Measurements from ENCODE around the gene ELMO1. TPM values are rescaled to one million over a fixed set of nuclear protein-coding genes. Genes with fewer than 3 reads are reported as not detected.

Gene ELMO1
- total RNA-seq, 2 experiments from 2014 or later = 101 TPM

- CTCF ChIA-PET = interaction anchor here (0.6 to 1.1 kb wide), 3 partner anchors 21 to 175 kb away, joined by 3 to 4 read pairs (median 3); no protein-coding TSS in a partner anchor
- Mint-ChIP-seq H3K27me3 (no peaks in the 10 kb centered on the region), H3K4me1 (no peaks in the 10 kb centered on the region), H3K9me3 (ENCODE audit: low read depth) (peaks cover 2% of the 10 kb centered on the region), H3K36me3 (peaks cover 24% of the 10 kb centered on the region), H3K4me3 (no peak overlapping the region), H3K27ac (no peak overlapping the region)
- DNase-seq = no peak
- ATAC-seq = no peak
Measured at GRCh38 chr7:37006764-37007163, 441.9 kb downstream of the ELMO1 start.

- ATAC-seq = no peak
- CTCF ChIA-PET = no interaction called here
- Mint-ChIP-seq H3K4me1 (no peaks in the 10 kb centered on the region), H3K36me3 (peaks cover 30% of the 10 kb centered on the region), H3K4me3 (no peak overlapping the region), H3K27ac (no peak overlapping the region), H3K9me3 (ENCODE audit: low read depth) (peaks cover 6% of the 10 kb centered on the region), H3K27me3 (no peaks in the 10 kb centered on the region)
- DNase-seq = no peak
Measured at GRCh38 chr7:37000511-37000910, 448.2 kb downstream of the ELMO1 start.

- CTCF ChIA-PET = no interaction called here
- H3K36me3 Mint-ChIP-seq = peaks cover 28% of the 10 kb centered on the region
Measured at GRCh38 chr7:36999626-37000485, 448.8 kb downstream of the ELMO1 start.

GRCh38 chr7:36995776-36996175 lies 452.9 kb downstream of the ELMO1 start:
- DNase-seq (no peak), ATAC-seq (no peak)
- CTCF ChIA-PET = interaction anchor here (0.9 to 1.2 kb wide), 2 partner anchors 8 to 9 kb away, joined by 4 read pairs; no protein-coding TSS in a partner anchor
- H3K36me3 Mint-ChIP-seq = peaks cover 8% of the 10 kb centered on the region
- H3K4me1 Mint-ChIP-seq = no peaks in the 10 kb centered on the region
- no peaks in the 10 kb centered on the region for H3K9me3 Mint-ChIP-seq (ENCODE audit: low read depth)
- H3K27me3 Mint-ChIP-seq = no peaks in the 10 kb centered on the region
- no peak overlapping the region for H3K4me3 Mint-ChIP-seq
- no peak overlapping the region for H3K27ac Mint-ChIP-seq

More at GRCh38 chr7:36999626-37000485, 448.8 kb downstream of the ELMO1 start:
- Mint-ChIP-seq H3K4me3 (no peak overlapping the region), H3K9me3 (ENCODE audit: low read depth) (peaks cover 6% of the 10 kb centered on the region), H3K27ac (no peak overlapping the region), H3K4me1 (no peaks in the 10 kb centered on the region), H3K27me3 (no peaks in the 10 kb centered on the region)
- no peak for DNase-seq
- ATAC-seq = no peak

GRCh38 chr7:36994456-36995112 lies 454.1 kb downstream of the ELMO1 start:
- DNase-seq (no peak), ATAC-seq (no peak)
- H3K27me3 Mint-ChIP-seq = no peaks in the 10 kb centered on the region
- no peaks in the 10 kb centered on the region for H3K4me1 Mint-ChIP-seq
- H3K36me3 Mint-ChIP-seq = peaks cover 8% of the 10 kb centered on the region
- H3K27ac Mint-ChIP-seq = no peak overlapping the region
- CTCF ChIA-PET = interaction anchor here (0.6 to 1.4 kb wide), 3 partner anchors 10 to 506 kb away, joined by 4 to 5 read pairs (median 4); no protein-coding TSS in a partner anchor
- H3K4me3 Mint-ChIP-seq = no peak overlapping the region
- no peaks in the 10 kb centered on the region for H3K9me3 Mint-ChIP-seq (ENCODE audit: low read depth)

- Mint-ChIP-seq H3K27me3 (no peaks in the 10 kb centered on the region), H3K4me1 (peaks cover 13% of the 10 kb centered on the region), H3K4me3 (no peak overlapping the region), H3K27ac (no peak overlapping the region), H3K9me3 (ENCODE audit: low read depth) (peaks cover 2% of the 10 kb centered on the region), H3K36me3 (peaks cover 8% of the 10 kb centered on the region)
- peak; percentile 76 for DNase-seq
- ATAC-seq = peak; percentile 64
- CTCF ChIA-PET = interaction anchor here (0.6 to 3.6 kb wide), 15 partner anchors 9 to 477 kb away, joined by 3 to 15 read pairs (median 4); no protein-coding TSS in a partner anchor
Measured at GRCh38 chr7:36986948-36987724, 461.5 kb downstream of the ELMO1 start.

- Mint-ChIP-seq H3K9me3 (ENCODE audit: low read depth) (peaks cover 2% of the 10 kb centered on the region), H3K4me1 (peaks cover 13% of the 10 kb centered on the region), H3K4me3 (no peak overlapping the region), H3K27me3 (no peaks in the 10 kb centered on the region), H3K36me3 (peaks cover 9% of the 10 kb centered on the region), H3K27ac (no peak overlapping the region)
- CTCF ChIA-PET = interaction anchor here (0.6 to 3.6 kb wide), 11 partner anchors 9 to 222 kb away, joined by 3 to 15 read pairs (median 4); no protein-coding TSS in a partner anchor
- DNase-seq (no peak), ATAC-seq (no peak)
Measured at GRCh38 chr7:36986511-36986933, 462.1 kb downstream of the ELMO1 start.

GRCh38 chr7:36985866-36986400 lies 462.7 kb downstream of the ELMO1 start:
- Mint-ChIP-seq H3K27me3 (no peaks in the 10 kb centered on the region), H3K36me3 (peaks cover 10% of the 10 kb centered on the region), H3K4me1 (peaks cover 13% of the 10 kb centered on the region), H3K9me3 (ENCODE audit: low read depth) (peaks cover 2% of the 10 kb centered on the region), H3K4me3 (no peak overlapping the region), H3K27ac (no peak overlapping the region)
- DNase-seq = no peak
- ATAC-seq = no peak
- CTCF ChIA-PET = interaction anchor here (0.9 to 3.6 kb wide), 9 partner anchors 10 to 196 kb away, joined by 3 to 15 read pairs (median 4); no protein-coding TSS in a partner anchor

GRCh38 chr7:36985316-36985715 lies 463.3 kb downstream of the ELMO1 start:
- H3K4me1 Mint-ChIP-seq = peaks cover 13% of the 10 kb centered on the region
- CTCF ChIA-PET = interaction anchor here (0.9 to 3.6 kb wide), 5 partner anchors 14 to 197 kb away, joined by 3 to 15 read pairs (median 3); no protein-coding TSS in a partner anchor

GRCh38 chr7:36984710-36985312 lies 463.9 kb downstream of the ELMO1 start:
- CTCF ChIA-PET = interaction anchor here (1.2 to 3.6 kb wide), 2 partner anchors 27 to 197 kb away, joined by 3 to 15 read pairs; no protein-coding TSS in a partner anchor
- Mint-ChIP-seq H3K36me3 (peaks cover 14% of the 10 kb centered on the region), H3K27me3 (no peaks in the 10 kb centered on the region), H3K9me3 (ENCODE audit: low read depth) (peaks cover 2% of the 10 kb centered on the region), H3K4me1 (peaks cover 13% of the 10 kb centered on the region), H3K4me3 (no peak overlapping the region), H3K27ac (peak overlapping the region; percentile 60)
- DNase-seq = no peak
- ATAC-seq = no peak

More at GRCh38 chr7:36985316-36985715, 463.3 kb downstream of the ELMO1 start:
- peaks cover 10% of the 10 kb centered on the region for H3K36me3 Mint-ChIP-seq
- H3K9me3 Mint-ChIP-seq (ENCODE audit: low read depth) = peaks cover 2% of the 10 kb centered on the region
- no peak for DNase-seq
- H3K27ac Mint-ChIP-seq = no peak overlapping the region
- ATAC-seq = no peak
- H3K4me3 Mint-ChIP-seq = no peak overlapping the region
- H3K27me3 Mint-ChIP-seq = no peaks in the 10 kb centered on the region

- Mint-ChIP-seq H3K36me3 (peaks cover 15% of the 10 kb centered on the region), H3K4me1 (peaks cover 13% of the 10 kb centered on the region), H3K4me3 (no peak overlapping the region), H3K27me3 (no peaks in the 10 kb centered on the region), H3K9me3 (ENCODE audit: low read depth) (peaks cover 2% of the 10 kb centered on the region), H3K27ac (no peak overlapping the region)
- CTCF ChIA-PET = interaction anchor here (1.0 to 1.8 kb wide), 3 partner anchors 10 to 198 kb away, joined by 3 to 7 read pairs (median 4); no protein-coding TSS in a partner anchor
- no peak for ATAC-seq
- DNase-seq = no peak
Measured at GRCh38 chr7:36984041-36984521, 464.6 kb downstream of the ELMO1 start.

GRCh38 chr7:36982766-36983165 lies 465.9 kb downstream of the ELMO1 start:
- Mint-ChIP-seq H3K4me1 (peaks cover 13% of the 10 kb centered on the region), H3K9me3 (ENCODE audit: low read depth) (peaks cover 2% of the 10 kb centered on the region), H3K27me3 (no peaks in the 10 kb centered on the region), H3K36me3 (peaks cover 20% of the 10 kb centered on the region), H3K4me3 (no peak overlapping the region), H3K27ac (no peak overlapping the region)
- no peak for DNase-seq
- no peak for ATAC-seq
- CTCF ChIA-PET = interaction anchor here (1.8 kb wide), 1 partner anchor 199 kb away, joined by 7 read pairs; no protein-coding TSS in a partner anchor

Data from activated CD8-positive, alpha-beta memory T cell treated with anti-CD3 and anti-CD28 coated beads, Interleukin-2, amount 10 ng/mL, durations not matched to agents 7 days and 5 days (primary cell).